Fibroblast of lung (primary cell): ENCODE data around the gene PPL.

Source experiments
- CTCF ChIP-seq, 2 donors: IDR thresholded peaks in 1 of 2; conservative IDR thresholded peaks in 1 of 2; 1 replicate in 1 of 2; 2 replicates in 1 of 2; pipeline ENCODE4 v1.5.1; 2011 to 2012; ENCODE audit warnings: low read length in 2 of 2, control low read depth in 1 of 2, inconsistent platforms in 1 of 2, low read depth in 1 of 2, mild to moderate bottlenecking in 1 of 2
- EZH2 ChIP-seq: IDR thresholded peaks from 2 replicates; pipeline ENCODE4 v1.5.1; 2012; ENCODE audit warnings: low read length, control low read depth, mild to moderate bottlenecking; ENCODE audit errors: missing control alignments

- TF ChIP-seq CTCF (conservative IDR thresholded peaks at IDR 0.05 in 1 of 2, IDR thresholded peaks at IDR 0.05 in 1 of 2; ENCODE audit: low read depth in 1 of 2, low read length in 2 of 2) (no peak), EZH2 (no peak)
Measured at GRCh38 chr16:4979736-4980660, 43.0 kb upstream of the PPL start.
